Left kidney (tissue), 2 donors: Measurements from ENCODE around the gene MIAT. TPM values are rescaled to one million over a fixed set of nuclear protein-coding genes. Genes with fewer than 3 reads are reported as not detected.

ENCODE experiments used
- DNase-seq: peaks from one replicate; pipeline ENCODE4 v3.0.0-alpha.2; 2013
- polyA plus RNA-seq: library from polyadenylated mRNA; unstranded; fragments of 120-200 nt; gene quantifications from one replicate; pipeline ENCODE4 v1.2.1, GENCODE V29; 2013; ENCODE audit not compliant: insufficient read length

The MIAT gene
- polyA plus RNA-seq, 1 donor, result 0.52 TPM

GRCh38 chr22:26632422-26633155, 24.8 kb upstream of the MIAT start:
- DNase-seq, result no peak

- DNase-seq, result no peak
Measured at GRCh38 chr22:26634189-26634588, 23.2 kb upstream of the MIAT start.

- DNase-seq, result no peak
Measured at GRCh38 chr22:26635117-26635516, 22.3 kb upstream of the MIAT start.

GRCh38 chr22:26636296-26636695, 21.1 kb upstream of the MIAT start:
- DNase-seq, result no peak

GRCh38 chr22:26642465-26643417, 14.6 kb upstream of the MIAT start:
- DNase-seq, result no peak

- no peak for DNase-seq
Measured at GRCh38 chr22:26643418-26644100, 13.8 kb upstream of the MIAT start.

GRCh38 chr22:26646158-26646557, 11.2 kb upstream of the MIAT start:
- DNase-seq, result no peak

GRCh38 chr22:26648011-26648497, 9.3 kb upstream of the MIAT start:
- DNase-seq, result no peak

- no peak for DNase-seq
Measured at GRCh38 chr22:26648528-26649388, 8.6 kb upstream of the MIAT start.

GRCh38 chr22:26650722-26651421, 6.5 kb upstream of the MIAT start:
- no peak for DNase-seq

- DNase-seq, result no peak
Measured at GRCh38 chr22:26651815-26652214, 5.6 kb upstream of the MIAT start.

- no peak for DNase-seq
Measured at GRCh38 chr22:26658161-26658560, 773 bp downstream of the MIAT start.

GRCh38 chr22:26658671-26659478, 1.5 kb downstream of the MIAT start:
- DNase-seq, result no peak

- no peak for DNase-seq
Measured at GRCh38 chr22:26660356-26660755, 3.0 kb downstream of the MIAT start.

GRCh38 chr22:26660961-26661578, 3.7 kb downstream of the MIAT start:
- no peak for DNase-seq

GRCh38 chr22:26662160-26662559, 4.8 kb downstream of the MIAT start:
- no peak for DNase-seq

- no peak for DNase-seq
Measured at GRCh38 chr22:26663374-26663923, 6.1 kb downstream of the MIAT start.

GRCh38 chr22:26665813-26666231, 8.4 kb downstream of the MIAT start:
- no peak for DNase-seq

GRCh38 chr22:26667140-26667539, 9.8 kb downstream of the MIAT start:
- DNase-seq, result no peak
